HG02571 (cell line): ENCODE results near the gene RBM22.

Experiments
- ATAC-seq: cut with Tn5 transposase; IDR thresholded peaks from one replicate; pipeline ENCODE4 v1.9.1; 2021; ENCODE audit warnings: mild to moderate bottlenecking, moderate library complexity; ENCODE audit not compliant: unreplicated experiment

Gene RBM22

DNA sequence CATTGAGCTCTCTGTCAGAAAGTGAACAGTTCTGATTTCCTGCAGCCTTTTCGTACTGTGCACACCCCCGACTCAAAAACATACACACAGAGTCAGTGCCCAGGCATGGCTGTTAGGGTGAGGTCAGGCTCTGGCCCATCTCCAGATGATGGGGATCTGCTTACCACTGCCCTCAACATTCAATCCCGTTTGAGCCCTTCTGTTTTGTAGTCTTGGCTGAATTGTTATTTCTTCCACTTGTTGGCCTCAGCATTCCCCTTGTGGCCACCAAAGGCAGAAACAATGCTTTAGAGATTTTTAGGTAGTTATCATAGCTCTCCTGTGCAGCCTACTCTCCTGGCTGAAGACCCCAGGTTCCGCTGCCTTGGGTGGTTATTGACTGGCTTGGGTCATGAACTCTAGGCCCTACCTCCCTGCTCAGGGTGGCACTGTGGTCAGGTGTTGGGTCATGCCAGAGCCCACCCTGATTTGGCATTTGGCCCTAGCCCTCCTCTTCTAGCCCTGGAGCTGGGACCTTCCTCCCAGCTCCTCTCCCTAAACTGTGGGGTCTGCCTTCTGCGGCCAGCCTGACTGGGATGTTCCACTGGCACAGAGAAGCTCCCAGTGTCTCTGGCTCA, 47.6 kb downstream of the RBM22 start:
- no peak for ATAC-seq

DNA sequence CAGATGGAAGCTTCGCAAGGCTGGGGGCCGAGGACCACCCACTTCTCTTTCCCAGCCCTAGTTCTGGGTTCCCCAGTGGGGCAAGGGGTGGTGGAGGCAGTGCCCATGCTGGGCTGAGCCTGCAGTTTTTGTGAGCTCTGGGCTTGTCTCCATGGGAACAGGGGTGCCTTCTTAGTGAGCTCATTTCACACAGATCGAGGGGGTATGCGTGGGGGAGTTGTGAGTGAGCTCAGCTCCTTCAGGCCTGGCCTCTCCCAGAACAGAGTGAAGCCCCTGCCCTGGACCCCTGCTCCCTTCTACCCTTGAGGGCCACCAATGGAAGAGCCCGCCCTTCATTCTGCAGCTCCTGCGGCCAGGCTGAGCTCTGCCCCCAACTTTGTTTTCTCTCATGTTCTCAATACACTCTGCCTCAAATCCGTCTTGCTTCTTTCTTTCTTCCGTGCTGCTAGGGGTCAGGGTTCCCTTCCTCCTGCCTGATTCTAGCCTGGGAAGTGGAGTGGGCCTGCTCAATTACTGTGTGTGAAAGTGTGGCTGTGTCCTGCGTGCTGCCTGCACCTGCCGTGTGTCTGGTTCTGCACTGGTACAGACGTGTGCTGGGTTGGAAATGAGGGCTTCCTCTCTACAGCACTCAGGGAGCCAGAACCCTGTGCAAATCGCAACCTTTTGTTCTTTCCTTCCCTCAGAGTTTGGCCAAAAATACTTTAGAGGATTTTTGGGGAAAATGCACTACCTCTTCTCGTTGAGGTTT, 48.8 kb downstream of the RBM22 start:
- no peak for ATAC-seq

DNA sequence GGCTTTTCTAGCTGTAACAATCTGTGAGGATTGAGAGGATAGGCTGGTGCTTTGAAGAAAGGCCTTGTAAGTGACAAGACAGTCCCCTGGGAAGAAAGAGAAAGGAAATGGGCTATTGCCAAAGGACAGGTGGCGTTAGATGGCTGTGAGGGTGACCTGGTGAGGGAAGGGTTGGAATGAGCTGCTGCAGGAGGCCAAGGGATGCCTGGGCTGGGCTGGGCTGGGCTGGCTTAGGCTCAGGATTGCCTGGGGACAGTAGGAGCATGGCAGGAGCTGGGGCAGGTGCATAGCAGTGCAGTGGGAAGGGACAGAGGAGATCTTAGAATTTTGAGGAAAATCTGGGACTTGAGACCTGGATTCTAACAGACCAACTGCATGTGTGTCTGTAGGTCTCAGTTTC, 49.5 kb downstream of the RBM22 start:
- ATAC-seq, result no peak

DNA sequence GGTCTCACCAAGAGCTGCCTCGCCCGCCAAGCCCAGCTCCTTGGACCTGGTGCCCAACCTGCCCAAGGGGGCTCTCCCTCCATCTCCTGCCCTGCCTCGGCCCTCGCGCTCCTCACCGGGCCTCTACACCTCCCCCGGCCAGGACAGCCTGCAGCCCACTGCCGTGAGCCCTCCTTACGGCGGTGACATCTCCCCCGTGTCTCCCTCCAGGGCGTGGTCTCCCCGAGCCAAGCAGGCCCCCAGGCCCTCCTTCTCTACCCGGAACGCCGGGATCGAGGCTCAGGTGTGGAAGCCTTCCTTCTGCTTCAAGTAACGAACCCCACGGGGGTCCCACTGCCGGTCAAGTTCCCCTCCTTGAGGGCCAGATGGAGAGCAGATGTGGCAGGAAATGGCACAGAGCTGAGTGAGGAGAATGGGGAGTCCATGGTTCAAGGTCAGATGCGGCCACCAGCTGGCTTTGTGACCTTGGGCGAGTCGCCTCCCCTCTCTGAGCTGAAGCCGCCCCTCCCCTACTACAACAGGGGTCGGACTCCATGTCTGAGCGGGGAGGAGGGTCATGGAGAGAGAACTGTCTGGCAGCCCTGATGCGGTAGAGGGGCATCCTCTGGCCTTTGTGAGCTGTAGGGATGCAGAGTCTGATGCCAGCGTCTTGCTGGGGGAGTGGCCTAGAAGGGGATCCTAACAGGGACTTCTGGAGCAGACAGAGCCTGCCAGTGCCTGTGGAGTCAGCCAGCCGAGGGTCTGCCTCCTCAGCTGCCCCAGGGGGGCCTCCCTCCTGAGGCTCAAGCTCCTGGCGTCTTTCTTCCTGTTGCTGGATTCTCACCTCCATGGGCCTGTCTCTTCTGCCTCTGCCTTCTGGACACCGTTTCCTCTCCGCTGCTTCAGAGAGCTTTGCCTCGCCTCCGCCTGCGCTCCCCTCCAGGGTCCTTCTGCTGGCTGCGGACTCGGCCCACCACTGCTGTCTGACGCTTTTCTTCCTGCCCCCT, 50.5 kb downstream of the RBM22 start:
- no peak for ATAC-seq

DNA sequence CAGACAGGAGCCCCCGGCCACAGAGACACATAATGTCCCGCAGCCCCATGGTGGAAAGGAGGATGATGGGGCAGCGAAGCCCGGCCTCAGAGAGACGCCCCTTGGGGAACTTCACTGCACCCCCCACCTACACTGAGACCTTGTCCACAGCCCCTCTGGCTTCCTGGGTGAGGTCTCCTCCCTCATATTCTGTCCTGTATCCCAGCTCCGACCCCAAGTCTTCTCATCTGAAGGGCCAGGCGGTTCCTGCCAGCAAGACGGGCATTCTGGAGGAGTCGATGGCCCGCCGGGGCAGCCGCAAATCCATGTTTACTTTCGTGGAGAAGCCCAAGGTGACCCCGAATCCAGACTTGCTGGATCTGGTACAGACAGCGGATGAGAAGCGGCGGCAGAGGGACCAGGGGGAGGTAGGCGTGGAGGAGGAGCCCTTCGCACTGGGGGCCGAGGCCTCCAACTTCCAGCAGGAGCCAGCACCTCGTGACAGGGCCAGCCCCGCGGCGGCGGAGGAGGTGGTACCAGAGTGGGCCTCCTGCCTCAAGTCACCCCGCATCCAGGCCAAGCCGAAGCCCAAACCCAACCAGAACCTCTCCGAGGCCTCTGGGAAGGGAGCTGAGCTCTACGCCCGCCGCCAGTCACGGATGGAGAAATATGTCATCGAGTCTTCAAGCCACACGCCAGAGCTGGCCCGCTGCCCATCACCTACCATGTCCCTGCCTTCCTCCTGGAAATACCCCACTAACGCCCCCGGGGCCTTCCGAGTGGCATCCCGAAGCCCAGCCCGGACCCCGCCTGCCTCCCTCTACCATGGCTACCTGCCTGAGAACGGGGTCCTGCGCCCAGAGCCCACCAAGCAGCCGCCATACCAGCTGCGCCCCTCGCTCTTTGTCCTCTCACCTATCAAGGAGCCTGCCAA, 51.5 kb downstream of the RBM22 start:
- no peak for ATAC-seq

DNA sequence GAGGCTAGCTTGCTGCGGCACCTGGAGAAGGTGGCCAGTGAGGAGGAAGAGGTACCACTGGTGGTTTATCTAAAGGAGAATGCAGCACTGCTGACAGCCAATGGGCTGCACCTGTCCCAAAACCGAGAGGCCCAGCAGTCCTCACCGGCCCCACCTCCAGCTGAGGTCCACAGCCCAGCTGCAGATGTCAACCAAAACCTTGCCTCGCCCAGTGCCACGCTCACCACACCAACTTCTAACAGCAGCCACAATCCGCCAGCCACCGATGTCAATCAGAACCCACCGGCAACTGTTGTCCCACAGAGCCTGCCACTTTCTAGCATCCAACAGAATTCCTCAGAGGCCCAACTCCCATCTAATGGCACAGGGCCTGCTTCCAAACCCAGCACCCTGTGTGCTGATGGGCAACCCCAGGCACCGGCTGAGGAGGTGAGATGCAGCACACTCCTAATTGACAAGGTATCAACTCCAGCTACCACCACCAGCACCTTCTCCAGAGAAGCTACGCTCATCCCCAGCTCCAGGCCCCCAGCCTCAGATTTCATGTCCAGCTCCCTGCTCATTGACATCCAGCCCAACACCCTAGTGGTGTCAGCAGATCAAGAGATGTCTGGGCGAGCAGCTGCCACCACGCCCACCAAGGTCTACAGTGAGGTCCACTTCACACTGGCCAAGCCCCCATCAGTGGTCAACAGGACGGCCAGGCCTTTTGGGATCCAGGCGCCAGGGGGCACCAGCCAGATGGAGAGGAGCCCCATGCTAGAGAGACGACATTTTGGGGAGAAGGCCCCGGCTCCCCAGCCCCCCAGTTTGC, 52.4 kb downstream of the RBM22 start:
- no peak for ATAC-seq

DNA sequence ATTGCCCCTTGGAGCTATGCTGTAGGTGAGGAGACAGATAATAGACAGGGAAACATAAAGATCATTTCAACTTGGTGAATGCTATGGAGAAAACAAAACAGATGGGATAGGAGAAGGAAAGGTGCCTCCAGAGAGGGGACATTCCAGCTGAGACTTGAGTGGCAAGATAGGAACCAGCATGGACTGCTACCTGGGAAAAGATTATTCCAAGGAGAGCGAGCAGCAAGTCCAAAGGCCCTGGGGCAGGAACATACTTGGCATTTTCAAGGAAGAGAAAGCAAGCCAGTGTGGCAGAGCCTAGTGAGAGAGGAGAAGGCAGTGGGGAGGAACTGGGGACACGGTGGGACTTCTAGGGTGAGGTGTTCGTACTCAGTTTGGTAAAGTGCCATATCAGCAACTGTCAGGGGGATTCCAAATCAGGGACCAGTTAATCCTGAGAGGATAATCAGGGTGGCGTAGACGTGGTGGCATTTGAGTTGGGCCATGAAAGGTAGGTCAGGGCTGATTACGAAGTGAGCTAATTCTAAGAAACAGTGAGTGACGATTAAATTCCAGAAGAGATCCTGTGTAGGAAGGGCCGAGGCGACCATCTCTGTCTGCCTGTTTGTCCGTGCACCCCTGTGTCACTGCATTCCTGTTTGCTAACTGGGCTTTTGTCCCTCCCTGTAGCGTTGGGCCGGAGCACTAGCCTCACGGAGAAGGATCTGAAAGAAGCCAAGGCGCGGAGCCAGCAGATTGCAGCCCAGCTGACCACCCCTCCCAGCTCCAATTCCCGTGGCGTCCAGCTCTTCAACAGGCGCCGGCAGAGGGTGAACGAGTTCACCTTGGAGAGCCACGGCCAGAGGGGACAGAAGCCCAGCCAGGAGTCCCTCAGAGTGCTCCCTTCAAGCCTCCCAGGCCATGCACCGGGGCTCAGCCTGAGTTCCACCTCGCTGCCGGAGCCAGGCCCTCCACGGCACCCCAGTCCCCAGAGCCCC, 53.3 kb downstream of the RBM22 start:
- no peak for ATAC-seq

DNA sequence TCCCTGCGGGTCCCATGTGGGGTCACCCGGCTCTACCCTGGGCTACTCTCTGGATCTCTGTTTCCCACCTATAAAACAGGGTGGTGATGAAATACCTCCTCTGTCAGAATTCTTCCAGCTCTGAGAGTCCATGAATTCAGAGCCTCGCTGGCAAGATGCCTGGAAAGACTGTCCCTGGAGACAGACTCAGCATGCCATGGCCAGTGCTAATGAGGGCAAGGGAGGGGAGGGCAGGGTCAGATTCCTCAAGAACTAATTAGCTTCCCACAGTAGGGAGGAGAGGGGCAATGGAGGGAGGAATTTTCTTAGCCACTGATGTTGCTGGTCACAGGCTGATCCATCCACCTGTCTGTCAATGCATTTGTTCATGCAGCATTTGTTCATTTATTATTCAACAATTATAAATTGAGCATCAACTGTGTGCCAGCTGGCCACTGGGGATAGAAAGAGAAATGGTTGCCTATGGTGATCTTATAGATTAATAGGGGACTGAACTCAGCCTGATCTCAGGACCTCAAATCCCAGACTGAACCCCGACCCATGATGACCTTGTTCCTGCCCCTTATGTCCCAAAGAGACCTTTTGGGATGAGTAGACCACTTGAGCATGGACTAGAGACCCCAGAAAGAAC, 55.7 kb downstream of the RBM22 start:
- no peak for ATAC-seq

DNA sequence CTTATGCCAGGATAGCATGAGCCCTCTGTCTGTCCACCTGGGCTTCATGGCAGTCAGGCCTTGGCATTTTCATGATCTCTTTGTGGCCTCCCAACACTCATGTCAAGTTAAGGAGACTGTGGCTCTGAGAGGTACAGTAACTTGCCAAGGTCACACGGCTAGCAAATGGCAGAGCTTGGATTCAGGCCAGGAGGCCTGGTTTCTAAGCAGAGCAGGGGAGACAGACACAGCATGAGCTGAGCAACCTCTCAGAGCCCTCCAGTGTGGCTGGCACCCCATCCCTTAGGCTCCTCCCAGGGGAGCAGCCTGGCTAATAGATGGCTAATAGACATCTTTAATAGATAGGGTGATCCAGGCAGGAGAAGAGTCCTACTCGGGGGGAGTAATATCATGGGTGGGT, 56.3 kb downstream of the RBM22 start:
- ATAC-seq, result no peak

DNA sequence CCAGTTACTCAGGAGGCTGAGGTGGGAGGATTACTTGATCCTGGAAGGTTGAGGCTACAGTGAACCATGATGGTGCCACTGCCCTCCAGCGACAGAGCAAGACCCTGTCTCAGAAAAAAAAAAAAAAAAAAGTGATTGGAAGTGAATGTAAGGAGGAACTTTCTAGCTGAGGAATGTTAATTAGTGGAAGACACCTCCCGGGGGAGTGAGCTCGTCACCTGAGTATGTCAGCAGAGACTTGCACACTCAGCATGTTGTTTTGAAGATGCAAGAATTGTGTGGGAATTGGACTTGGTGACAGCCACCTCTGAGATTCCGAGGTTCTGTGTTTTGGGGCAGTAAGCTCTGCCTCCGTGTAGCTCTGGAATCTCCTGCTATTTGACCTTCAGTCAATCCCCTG, 56.8 kb downstream of the RBM22 start:
- ATAC-seq, result no peak

DNA sequence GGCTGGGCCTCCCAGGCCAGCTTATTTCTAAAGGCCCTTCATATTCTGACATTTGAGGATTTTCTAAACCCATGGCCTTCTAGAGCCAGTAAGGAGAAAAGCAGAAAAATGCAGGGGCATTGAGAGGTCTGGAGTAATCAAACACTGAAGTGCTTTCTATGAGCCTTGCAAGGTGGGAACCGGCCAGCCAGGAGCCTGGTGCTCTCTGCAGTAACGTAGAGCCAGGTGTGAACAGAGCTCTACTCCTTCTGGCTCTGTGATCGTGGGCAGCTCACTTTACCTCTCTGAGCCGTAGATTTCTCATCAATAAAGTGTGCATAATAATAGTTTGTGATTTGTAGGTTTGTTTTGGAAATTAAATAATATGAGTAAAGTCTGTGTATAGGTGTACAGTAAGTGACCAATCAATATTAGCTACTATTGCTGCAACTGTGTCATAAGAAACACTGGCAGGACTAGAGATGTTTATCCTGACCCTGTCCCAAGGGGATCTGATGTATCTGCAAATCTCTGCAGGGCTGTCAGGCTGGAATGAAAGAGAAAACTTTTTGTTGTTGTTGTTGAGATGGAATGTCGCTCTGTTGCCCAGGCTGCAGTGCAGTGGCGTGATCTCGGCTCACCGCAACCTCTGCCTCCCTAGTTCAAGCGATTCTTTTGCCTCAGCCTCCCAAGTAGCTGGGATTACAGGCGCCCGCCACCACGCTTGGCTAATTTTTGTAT, 57.7 kb downstream of the RBM22 start:
- ATAC-seq, result no peak

DNA sequence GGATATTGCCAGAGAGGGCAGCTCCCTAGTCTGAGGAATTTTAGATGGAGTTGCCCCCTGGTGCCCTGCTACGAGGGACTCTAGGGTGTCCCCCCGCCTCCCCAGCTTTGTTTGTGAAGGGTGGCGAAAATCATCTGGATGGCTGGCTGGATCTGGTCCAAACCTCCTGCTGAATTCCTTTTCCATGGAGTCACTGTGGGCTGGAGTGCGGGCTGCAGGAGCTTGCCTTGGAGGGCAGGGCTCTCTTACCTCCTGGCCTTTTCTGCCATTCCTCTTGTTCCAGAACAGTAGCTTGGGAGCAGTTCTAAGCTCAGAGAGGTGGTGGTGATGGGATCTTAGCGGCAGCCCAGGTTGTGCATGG, 58.3 kb downstream of the RBM22 start:
- no peak for ATAC-seq

DNA sequence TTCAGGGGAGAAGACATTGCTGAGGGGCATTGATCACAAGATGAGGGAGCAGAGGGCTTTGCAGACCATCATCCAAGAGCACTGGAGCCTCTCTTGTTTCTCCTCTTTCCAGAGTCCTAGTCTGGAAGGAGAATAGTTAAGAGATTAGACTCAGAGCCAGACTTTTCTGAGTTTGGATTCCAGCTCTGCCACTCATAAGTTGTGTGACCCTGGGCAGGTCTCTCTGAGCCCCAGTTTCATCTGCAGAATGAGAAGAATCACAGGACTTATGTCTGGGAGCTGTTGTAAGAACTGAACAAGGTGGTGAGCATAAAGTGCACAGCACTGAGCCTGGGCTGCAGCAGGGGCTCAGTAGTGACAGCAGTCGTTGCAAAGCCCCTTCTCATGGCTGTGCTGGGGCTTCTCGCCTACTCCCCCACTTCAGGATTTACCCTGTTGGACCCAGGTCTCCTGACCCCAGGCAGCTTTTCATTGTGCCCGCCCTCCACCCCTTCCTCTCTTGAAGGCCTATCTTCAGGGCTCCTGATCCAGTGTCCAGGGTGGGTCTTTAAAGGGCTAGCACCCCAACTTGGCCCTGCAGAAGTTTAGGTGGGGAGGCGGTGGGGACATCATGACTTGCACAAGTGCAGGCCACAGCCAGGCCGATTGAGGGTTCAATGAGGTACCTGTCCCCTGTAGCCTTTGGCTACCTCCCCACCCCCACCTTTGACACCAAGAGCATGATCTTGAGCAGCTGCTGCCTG, 58.9 kb downstream of the RBM22 start:
- ATAC-seq, result no peak

DNA sequence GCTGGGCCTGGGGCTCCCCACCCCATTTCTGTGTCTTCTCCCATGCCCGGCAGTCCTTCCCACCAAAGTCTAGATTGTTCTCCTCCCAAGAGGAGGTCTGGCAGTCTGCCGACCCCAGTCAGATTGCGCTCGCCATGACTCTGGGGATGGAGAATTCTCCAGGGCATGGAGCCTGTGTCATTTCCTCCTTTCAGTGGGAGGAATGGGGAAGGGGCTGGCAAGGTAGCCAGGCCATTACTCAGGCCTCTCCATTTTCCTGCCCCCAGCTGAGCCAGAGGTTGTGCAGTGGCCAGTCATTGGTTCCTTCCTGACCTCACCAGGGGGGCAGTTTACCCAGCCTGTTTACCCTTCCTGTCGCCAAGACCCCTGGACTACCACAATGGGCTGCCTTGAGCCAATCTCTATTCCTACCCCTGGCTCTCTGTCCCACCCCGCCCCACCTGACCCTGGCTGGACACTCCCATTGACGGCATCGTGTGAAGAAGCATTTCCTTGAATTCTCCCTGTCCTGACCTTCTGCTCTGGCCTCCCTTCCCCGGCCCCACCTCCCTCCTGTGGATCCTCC, 59.8 kb downstream of the RBM22 start:
- no peak for ATAC-seq
